Activated T-cell treated with anti-CD3 and anti-CD28 coated beads, Interleukin-2, amount 50 U/mL, for 1 hour (primary cell): ENCODE data around the gene RNF212.

ENCODE experiments used
- DNase-seq: peaks from one replicate; pipeline ENCODE4 v3.0.0-alpha.2; 2020

The RNF212 gene

DNA sequence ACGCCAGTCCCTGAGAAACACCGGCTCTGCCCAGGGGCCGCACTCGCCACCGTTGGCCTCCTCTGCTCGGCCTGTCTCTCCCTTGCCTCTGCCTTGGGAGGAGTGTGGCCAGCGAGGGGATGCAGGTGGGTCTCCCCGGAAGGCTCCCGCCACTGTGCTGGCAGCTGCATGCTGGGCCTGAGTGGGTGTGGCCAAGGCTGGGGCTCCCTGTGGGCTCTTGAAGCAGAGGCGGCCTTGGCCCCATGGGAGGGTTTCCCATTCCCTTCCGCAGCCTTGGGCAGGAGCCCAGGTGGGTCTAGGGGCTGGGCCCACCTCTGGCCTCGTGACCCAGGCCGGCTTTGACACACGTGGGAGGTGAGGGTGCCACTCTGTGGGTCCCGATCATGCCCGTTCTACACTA, 82.8 kb downstream of the RNF212 start:
- DNase-seq = no peak

- no peak for DNase-seq
Observed at GRCh38 chr4:1030031-1030430, 83.3 kb downstream of the RNF212 start.

DNA sequence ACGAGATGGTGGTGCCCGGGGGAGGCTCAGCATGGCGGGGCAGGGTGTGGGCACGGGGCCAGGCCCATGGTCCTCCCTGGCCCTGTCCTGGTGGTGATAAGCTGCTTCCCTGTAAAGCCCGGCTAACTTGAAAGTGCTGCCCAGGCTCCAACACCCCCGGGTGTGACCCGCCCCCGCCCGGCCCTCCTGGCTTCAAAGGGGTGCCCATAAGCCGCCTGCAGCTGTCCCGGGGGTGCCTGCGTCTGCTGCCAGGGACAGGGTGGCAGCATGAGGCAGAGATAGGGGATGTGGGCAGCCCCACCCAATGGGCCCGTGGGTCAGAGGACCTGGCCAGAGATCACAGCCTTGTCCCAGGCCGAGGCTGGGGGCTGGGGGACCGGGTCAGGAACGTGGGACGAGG, 83.8 kb downstream of the RNF212 start:
- no peak for DNase-seq

DNA sequence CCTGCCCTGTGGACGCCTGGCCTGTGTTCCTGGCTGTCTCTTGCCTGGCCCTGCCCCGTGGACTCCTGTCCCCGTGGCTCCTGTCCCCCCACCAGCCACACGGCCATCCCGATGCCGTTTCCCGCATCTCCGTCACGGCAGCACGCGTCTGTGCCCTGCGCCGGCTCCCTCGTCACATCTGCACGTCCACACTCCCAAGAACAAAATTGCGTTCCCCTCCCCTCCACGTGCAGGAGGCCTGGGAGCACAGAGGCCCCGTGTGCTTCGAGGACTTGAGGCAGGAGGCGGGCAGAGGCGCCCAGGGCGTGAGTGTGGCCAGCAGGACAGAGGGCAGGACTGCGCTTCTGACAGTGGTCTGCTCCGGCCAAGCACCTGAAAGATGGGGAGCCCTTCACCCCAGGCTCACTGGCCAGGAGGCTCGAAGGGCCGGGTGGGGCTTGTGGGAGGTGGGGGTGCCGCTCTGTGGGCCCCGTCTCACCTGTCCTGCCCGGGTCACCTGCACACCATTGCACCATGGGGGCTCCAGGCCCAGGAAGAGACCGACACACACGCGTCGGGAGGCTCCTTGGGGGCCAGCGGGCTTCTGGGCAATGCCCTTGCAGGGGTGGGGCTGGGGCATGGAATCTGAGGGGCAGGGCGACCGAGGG, 84.7 kb downstream of the RNF212 start:
- no peak for DNase-seq

DNA sequence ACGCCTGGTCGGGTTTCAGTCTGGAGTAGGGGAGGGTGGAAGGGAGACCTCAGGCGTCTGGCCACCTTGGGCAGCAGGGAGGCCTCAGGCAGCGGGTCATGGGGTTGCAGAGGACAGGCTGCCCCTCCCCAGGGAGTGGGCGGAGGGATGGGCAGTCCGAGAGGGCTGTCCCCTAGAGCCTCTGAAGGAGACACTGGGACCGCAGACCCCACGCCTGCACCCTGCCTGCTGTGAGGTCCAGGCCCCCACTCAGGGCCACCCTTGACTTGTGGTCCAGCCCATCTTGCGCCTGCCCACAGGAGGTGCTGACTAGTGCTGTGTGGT, 85.5 kb downstream of the RNF212 start:
- DNase-seq = no peak

- DNase-seq = no peak
Observed at GRCh38 chr4:1027219-1027914, 86.0 kb downstream of the RNF212 start.

GRCh38 chr4:1026115-1026514, 87.2 kb downstream of the RNF212 start:
- DNase-seq = peak; percentile 44

DNA sequence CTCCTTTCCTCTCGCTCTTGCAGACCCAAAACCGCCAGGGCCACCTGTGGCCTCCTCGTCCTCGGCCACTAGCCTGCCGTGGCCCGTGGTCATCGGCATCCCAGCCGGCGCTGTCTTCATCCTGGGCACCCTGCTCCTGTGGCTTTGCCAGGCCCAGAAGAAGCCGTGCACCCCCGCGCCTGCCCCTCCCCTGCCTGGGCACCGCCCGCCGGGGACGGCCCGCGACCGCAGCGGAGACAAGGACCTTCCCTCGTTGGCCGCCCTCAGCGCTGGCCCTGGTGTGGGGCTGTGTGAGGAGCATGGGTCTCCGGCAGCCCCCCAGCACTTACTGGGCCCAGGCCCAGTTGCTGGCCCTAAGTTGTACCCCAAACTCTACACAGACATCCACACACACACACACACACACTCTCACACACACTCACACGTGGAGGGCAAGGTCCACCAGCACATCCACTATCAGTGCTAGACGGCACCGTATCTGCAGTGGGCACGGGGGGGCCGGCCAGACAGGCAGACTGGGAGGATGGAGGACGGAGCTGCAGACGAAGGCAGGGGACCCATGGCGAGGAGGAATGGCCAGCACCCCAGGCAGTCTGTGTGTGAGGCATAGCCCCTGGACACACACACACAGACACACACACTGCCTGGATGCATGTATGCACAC, 88.3 kb downstream of the RNF212 start:
- no peak for DNase-seq

- no peak for DNase-seq
Observed at GRCh38 chr4:1023895-1024740, 89.2 kb downstream of the RNF212 start.

GRCh38 chr4:1023075-1023640, 90.2 kb downstream of the RNF212 start:
- DNase-seq = no peak

DNA sequence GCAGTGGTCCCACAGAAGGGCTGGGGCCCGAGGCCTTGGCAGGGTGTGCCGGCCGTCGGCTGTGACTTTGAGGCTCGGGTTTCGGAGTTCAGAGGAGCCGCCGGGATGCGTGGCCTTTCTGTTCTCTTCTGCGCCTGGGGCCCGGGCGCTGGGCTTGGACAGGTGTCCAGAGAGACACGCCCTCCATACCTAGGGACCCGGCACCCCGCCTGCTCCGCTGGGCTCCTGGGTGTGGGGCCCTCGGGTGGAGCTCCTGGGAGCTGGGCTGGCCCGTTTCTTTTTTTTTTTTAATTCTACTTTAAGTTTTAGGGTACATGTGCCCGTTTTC, 90.7 kb downstream of the RNF212 start:
- no peak for DNase-seq

DNA sequence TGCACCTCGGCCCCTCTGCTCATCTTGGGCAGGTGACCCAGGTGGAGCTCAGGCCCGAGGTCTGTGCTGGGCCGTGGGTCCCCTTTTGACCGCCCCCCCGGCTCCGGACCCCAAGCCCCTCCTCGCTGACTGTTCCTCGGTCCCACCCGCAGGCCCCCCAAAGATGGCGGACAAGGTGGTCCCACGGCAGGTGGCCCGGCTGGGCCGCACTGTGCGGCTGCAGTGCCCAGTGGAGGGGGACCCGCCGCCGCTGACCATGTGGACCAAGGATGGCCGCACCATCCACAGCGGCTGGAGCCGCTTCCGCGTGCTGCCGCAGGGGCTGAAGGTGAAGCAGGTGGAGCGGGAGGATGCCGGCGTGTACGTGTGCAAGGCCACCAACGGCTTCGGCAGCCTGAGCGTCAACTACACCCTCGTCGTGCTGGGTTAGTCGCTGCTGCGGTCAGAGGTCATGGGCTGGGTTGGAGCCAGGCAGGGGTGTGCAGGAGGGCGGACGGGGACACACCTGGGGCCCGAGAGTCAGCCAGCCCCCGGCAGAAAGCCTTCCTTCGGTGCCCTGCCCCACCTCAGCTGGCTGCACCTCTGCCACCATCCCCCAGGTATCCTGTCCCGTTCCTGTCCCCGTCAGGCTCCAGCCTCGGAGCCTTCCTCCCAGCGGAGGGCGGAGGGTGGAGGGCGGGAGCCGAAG, 91.2 kb downstream of the RNF212 start:
- DNase-seq = no peak
